Measurements from ENCODE around the gene IL1RL1.
A peak's percentile ranks its signal among the peaks of the same experiment; 100 is the strongest.

Gene IL1RL1

DNA sequence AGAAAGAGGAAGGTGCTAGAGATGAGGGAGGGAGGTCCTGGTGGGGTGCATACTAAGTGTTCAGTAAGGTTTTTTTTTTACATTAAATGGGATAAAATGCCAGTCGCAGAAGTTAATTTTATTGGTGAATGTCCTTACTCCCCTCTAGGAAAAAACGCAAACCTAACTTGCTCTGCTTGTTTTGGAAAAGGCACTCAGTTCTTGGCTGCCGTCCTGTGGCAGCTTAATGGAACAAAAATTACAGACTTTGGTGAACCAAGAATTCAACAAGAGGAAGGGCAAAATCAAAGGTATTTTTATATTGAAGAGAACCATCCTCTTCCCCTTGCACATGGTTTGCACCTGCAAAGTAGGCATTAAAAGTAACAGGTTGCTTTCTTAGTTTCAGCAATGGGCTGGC lies 31.5 kb downstream of the IL1RL1 start:
- Histone ChIP-seq H3K36me3 (ENCODE audit: control insufficient read depth, insufficient read depth, low read length) (no peaks in the 10 kb centered on the region), H3K4me1 (ENCODE audit: control insufficient read depth, insufficient read depth, low read length) (no peaks in the 10 kb centered on the region), H3K9me3 (ENCODE audit: control insufficient read depth, insufficient read depth, low read length) (no peaks in the 10 kb centered on the region), H3K4me3 (ENCODE audit: low read depth, low read length) (no peak overlapping the region), H3K27me3 (ENCODE audit: control insufficient read depth, insufficient read depth, low read length) (no peaks in the 10 kb centered on the region), H3K9ac (ENCODE audit: low read depth, low read length) (no peak overlapping the region)

DNA sequence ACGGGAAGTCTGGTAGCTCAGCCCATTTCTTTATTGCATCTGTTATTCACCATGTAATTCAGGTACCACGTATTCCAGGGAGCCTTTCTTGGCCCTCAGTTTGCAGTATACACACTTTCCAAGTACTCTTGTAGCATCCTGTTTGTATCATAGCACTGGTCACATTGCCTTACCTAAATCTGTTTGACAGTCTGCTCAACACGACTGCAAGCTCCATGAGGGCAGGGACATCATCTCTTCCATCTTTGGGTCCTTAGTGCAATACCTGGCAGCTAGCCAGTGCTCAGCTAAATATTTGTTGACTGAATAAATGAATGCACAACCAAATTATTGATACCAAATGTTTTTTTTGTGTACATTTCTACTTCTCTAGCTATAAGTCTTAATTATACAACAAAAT lies 33.0 kb downstream of the IL1RL1 start:
- H3K27me3 ChIP-seq (ENCODE audit: control insufficient read depth, insufficient read depth, low read length) = no peaks in the 10 kb centered on the region

DNA sequence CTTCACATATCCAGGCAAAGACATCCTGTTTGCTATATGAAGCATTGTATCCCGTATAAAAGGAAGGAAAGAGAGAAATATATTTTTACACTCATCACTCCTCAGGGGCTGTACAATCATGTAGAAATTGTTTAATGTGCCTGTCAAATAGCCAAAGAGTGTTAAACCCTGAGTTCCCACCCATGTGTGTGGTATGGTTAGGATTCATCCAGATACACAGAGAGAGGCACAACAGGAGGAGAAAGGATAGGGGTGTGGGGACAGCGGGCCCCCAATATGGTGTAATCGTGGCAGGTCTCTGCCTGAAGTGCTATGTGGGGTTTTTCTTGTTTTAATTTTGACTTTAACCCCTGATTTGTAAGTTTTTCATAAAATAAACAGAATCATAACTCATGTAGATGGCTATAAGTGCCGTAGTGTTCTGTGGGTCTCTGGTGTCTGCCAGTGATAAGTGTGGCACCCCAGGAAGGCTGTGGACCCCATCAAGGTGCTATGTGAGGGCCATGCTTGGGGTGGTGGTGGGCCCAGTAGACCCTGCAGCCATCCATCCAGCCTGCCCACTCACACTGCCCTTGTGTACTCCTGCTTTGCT lies 34.1 kb downstream of the IL1RL1 start:
- Histone ChIP-seq H3K27me3 (ENCODE audit: control insufficient read depth, insufficient read depth, low read length) (no peaks in the 10 kb centered on the region), H3K36me3 (ENCODE audit: control insufficient read depth, insufficient read depth, low read length) (no peaks in the 10 kb centered on the region), H3K4me1 (ENCODE audit: control insufficient read depth, insufficient read depth, low read length) (no peaks in the 10 kb centered on the region), H3K9ac (ENCODE audit: low read depth, low read length) (no peak overlapping the region), H3K9me3 (ENCODE audit: control insufficient read depth, insufficient read depth, low read length) (no peaks in the 10 kb centered on the region), H3K4me3 (ENCODE audit: low read depth, low read length) (no peak overlapping the region)

More for the DNA sequence above, 33.0 kb downstream of the IL1RL1 start:
- H3K9ac ChIP-seq (ENCODE audit: low read depth, low read length) = no peak overlapping the region
- no peak overlapping the region for H3K4me3 ChIP-seq (ENCODE audit: low read depth, low read length)
- no peaks in the 10 kb centered on the region for H3K9me3 ChIP-seq (ENCODE audit: control insufficient read depth, insufficient read depth, low read length)
- H3K36me3 ChIP-seq (ENCODE audit: control insufficient read depth, insufficient read depth, low read length) = no peaks in the 10 kb centered on the region
- no peaks in the 10 kb centered on the region for H3K4me1 ChIP-seq (ENCODE audit: control insufficient read depth, insufficient read depth, low read length)

DNA sequence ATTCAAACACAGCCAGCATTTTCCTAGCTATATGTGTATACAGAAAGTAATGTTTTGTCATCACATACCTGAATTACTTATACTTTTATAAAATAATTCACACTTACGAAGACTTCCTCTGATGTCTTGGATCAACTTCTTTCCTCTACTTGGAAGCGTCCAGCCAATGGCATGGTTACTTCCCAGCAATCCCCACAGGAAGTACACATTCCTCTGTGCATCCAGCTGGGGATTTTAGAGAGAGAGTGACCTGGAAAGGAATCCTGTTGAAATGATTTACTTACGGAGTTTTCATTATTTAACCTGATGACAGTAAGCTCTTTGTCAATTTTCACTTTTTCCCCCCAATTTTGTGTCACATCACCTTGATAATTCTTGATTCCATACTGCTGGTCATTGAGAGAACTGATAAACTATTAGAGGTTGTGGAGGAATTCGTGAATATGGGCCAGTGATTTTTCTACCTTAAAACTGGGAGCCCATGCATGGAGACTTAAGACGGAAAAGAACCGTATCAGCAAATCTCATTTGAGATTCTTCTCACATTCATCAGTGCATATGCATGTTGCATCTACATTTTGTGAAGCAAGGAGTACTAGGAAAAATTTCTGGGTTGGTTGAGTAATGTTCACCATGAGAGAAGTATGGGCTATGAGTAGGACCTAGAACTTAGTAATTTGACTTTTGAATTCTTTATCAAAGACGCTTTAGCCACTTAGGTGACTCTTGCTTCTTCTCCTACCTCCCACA lies 35.2 kb downstream of the IL1RL1 start:
- Histone ChIP-seq H3K9me3 (ENCODE audit: control insufficient read depth, insufficient read depth, low read length) (no peaks in the 10 kb centered on the region), H3K27me3 (ENCODE audit: control insufficient read depth, insufficient read depth, low read length) (no peaks in the 10 kb centered on the region), H3K4me1 (ENCODE audit: control insufficient read depth, insufficient read depth, low read length) (no peaks in the 10 kb centered on the region), H3K9ac (ENCODE audit: low read depth, low read length) (no peak overlapping the region), H3K4me3 (ENCODE audit: low read depth, low read length) (no peak overlapping the region), H3K36me3 (ENCODE audit: control insufficient read depth, insufficient read depth, low read length) (no peaks in the 10 kb centered on the region)

DNA sequence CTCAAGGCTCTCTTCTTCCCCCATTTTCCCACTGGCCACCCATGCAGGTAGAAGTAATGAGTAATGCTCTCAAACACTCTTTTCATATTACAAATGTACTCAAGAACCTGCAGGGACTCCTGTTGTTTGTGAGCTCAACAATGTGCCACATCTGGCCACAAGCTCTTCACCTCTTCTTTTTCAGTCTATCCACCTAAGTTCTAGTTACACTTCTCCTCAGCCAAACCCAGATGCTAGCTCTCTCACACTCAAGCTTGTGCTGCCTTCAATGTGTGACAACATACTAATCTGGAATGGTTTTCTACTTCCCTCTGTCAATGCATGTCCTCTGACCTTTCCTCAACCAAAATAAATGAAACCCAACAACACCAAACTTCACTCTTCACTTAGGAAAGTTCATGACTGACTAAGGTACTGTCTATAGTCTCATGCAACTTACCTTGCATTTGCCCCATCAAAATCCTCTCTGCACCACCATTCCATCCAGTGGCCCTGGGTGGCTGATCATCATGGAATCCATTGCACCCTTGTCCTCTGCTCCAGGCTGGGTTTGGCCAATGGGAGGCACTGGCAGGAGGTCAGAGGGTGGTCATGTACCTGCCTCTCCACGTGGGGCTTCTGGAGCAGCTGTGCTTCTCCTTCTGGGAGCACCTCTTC lies 38.9 kb downstream of the IL1RL1 start:
- H3K36me3 ChIP-seq (ENCODE audit: control insufficient read depth, insufficient read depth, low read length) = no peaks in the 10 kb centered on the region
- no peaks in the 10 kb centered on the region for H3K9me3 ChIP-seq (ENCODE audit: control insufficient read depth, insufficient read depth, low read length)
- peaks cover 2% of the 10 kb centered on the region for H3K27me3 ChIP-seq (ENCODE audit: control insufficient read depth, insufficient read depth, low read length)
- no peak overlapping the region for H3K9ac ChIP-seq (ENCODE audit: low read depth, low read length)
- no peak overlapping the region for H3K4me3 ChIP-seq (ENCODE audit: low read depth, low read length)
- no peaks in the 10 kb centered on the region for H3K4me1 ChIP-seq (ENCODE audit: control insufficient read depth, insufficient read depth, low read length)

DNA sequence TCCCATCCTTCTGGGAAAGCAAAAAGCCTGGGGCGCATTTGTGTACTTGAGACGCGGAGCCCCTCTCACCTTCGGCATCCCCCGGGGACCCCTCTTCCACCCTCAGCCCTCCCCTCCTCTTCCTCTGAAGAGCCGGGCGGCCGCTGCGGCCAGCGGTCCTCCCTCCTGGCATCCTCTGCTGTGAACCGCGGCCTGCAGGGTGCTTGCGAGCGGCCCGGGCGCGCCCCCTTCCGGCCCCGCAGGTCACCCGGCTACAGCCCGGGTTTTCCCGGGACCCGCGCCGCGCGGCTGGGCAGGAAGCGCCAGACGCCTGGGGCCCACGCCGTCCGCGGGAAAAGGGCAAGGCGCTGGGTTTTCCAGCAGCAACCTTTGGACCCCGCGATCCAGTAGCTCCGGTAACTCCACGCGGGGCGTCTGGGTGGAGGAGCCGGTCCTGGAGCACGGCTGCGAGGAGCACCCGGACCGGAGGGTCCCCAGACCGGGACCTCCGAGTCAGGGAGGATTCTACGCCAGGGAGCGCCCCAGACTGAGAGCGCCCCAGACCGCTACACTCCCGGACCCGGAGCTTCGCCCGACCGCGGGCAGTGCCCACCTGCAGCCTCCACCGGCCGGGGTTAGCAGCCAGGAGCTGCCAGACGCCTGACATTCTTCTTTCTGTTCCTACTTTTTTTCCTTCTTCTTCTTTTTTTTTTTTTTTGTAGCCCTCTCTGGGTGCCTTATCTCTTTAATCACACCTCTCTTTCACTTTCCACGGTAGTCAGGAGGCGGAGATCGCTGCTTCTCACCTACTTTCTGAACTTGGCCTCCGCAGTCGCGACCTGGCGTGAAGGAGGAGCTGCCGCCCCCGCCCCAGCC lies 44.4 kb downstream of the IL1RL1 start, which contains the start of gene IL18R1:
Gene IL18R1 (plus strand): TSS at position 271 of the 855 bp plus-strand sequence. CDS start 6,865 bp downstream, outside the sequence.
- Histone ChIP-seq H3K36me3 (ENCODE audit: control insufficient read depth, insufficient read depth, low read length) (no peaks in the 10 kb centered on the region), H3K9ac (ENCODE audit: low read depth, low read length) (no peak within 1 kb of the TSS), H3K4me1 (ENCODE audit: control insufficient read depth, insufficient read depth, low read length) (no peaks in the 10 kb centered on the region), H3K27me3 (ENCODE audit: control insufficient read depth, insufficient read depth, low read length) (peaks cover 16% of the 10 kb centered on the region), H3K9me3 (ENCODE audit: control insufficient read depth, insufficient read depth, low read length) (no peaks in the 10 kb centered on the region), H3K4me3 (ENCODE audit: low read depth, low read length) (peak within 1 kb of the TSS; percentile 68)

DNA sequence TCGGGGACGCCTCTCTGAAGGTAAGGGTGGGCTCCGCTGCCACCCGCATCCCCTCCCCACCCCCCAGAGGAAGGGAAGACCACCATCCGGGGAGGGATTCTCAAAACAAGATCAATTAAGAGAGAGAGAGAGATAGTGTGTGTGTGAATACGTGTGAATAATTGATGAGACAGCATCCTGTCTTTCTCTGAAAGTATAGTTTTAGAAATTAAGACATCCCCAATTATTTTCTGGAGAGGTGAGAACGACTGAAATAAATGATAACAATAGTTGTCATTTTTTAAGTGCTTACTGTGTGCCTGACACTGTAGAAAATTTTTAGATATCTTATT lies 45.0 kb downstream of the IL1RL1 start:
- Histone ChIP-seq H3K27me3 (ENCODE audit: control insufficient read depth, insufficient read depth, low read length) (peaks cover 16% of the 10 kb centered on the region), H3K9me3 (ENCODE audit: control insufficient read depth, insufficient read depth, low read length) (no peaks in the 10 kb centered on the region), H3K4me3 (ENCODE audit: low read depth, low read length) (peak overlapping the region; percentile 68), H3K4me1 (ENCODE audit: control insufficient read depth, insufficient read depth, low read length) (no peaks in the 10 kb centered on the region), H3K9ac (ENCODE audit: low read depth, low read length) (no peak overlapping the region), H3K36me3 (ENCODE audit: control insufficient read depth, insufficient read depth, low read length) (no peaks in the 10 kb centered on the region)

DNA sequence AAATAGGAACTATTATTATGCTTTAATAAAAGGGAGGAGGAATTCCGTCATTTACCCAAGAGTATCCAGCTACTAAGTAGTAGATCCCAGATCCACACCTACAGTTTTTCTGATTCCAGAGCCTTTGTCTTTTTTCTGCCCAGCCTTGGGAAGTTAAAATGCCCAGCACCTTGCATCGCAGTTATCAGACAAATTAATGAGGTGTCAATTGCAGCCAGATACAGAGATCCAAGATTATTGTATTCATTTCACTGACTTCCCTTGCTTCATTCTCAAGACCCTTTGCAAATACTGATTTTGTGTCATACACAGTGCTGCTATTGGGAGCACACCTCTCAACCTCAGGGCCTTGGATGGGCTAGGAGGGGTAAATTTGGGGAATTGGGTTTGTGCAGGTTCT lies 45.4 kb downstream of the IL1RL1 start:
- Histone ChIP-seq H3K27me3 (ENCODE audit: control insufficient read depth, insufficient read depth, low read length) (peaks cover 16% of the 10 kb centered on the region), H3K9ac (ENCODE audit: low read depth, low read length) (no peak overlapping the region), H3K4me3 (ENCODE audit: low read depth, low read length) (no peak overlapping the region), H3K4me1 (ENCODE audit: control insufficient read depth, insufficient read depth, low read length) (no peaks in the 10 kb centered on the region), H3K9me3 (ENCODE audit: control insufficient read depth, insufficient read depth, low read length) (no peaks in the 10 kb centered on the region), H3K36me3 (ENCODE audit: control insufficient read depth, insufficient read depth, low read length) (no peaks in the 10 kb centered on the region)

DNA sequence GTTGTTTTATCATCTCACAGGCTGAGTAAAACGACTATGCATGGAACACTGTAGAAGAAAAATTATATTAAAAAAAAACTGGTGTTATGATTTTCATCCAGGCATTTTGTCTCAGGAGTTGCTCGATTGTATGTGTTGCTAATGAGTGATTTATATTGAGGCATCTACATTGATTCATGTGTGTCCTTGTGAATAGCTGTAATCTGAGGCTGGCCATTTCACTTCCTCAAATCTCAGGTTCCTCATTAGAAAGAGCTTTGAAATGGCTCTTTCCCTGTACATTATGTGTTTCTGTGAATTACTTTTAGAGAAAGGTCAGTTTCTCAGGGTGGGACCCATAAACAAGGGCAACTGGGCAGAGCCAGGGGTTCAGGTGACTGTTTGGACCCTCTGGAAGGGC lies 46.6 kb downstream of the IL1RL1 start:
- H3K27me3 ChIP-seq (ENCODE audit: control insufficient read depth, insufficient read depth, low read length) = peaks cover 16% of the 10 kb centered on the region

DNA sequence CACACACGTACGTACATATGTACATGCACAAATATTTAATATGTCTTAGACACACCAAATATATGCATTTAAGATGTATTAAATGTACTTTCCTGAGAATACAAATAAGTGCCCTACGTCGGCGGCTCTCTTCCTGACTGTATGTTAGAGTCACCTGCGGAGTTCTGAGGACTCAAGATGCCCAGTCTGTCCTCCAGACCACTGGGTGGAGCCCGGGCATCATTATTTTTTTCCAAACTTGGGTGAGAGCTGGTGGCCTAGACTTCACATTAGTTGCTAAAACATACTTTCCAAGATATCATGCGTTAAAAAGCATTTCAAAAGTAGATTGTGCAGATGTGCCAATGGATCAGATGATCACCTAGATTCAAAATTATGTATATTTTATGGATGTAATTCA lies 47.1 kb downstream of the IL1RL1 start:
- no peaks in the 10 kb centered on the region for H3K4me1 ChIP-seq (ENCODE audit: control insufficient read depth, insufficient read depth, low read length)
- H3K9me3 ChIP-seq (ENCODE audit: control insufficient read depth, insufficient read depth, low read length) = no peaks in the 10 kb centered on the region
- no peak overlapping the region for H3K4me3 ChIP-seq (ENCODE audit: low read depth, low read length)
- peaks cover 16% of the 10 kb centered on the region for H3K27me3 ChIP-seq (ENCODE audit: control insufficient read depth, insufficient read depth, low read length)
- no peak overlapping the region for H3K9ac ChIP-seq (ENCODE audit: low read depth, low read length)
- no peaks in the 10 kb centered on the region for H3K36me3 ChIP-seq (ENCODE audit: control insufficient read depth, insufficient read depth, low read length)

More for the DNA sequence above, 46.6 kb downstream of the IL1RL1 start:
- Histone ChIP-seq H3K4me1 (ENCODE audit: control insufficient read depth, insufficient read depth, low read length) (no peaks in the 10 kb centered on the region), H3K36me3 (ENCODE audit: control insufficient read depth, insufficient read depth, low read length) (no peaks in the 10 kb centered on the region), H3K9me3 (ENCODE audit: control insufficient read depth, insufficient read depth, low read length) (no peaks in the 10 kb centered on the region), H3K4me3 (ENCODE audit: low read depth, low read length) (no peak overlapping the region), H3K9ac (ENCODE audit: low read depth, low read length) (no peak overlapping the region)

DNA sequence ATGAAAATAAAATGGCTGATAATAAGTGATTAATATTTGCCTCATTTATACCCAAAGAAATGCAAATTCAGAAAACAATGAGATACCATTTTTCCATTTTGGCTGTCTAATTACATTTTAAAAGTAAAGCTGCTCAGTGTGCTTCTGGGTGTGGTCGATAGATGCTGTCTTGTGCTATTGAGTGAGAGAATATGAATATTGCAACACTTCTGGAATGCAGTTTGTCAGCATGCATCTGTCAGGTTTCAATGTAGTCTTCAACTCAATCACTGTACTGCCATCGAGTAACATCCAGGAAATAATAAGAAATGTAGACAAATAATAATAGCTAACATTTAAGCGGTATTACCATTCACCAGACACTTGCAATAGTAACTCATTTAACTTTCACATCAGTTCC lies 48.2 kb downstream of the IL1RL1 start:
- no peaks in the 10 kb centered on the region for H3K9me3 ChIP-seq (ENCODE audit: control insufficient read depth, insufficient read depth, low read length)
- no peaks in the 10 kb centered on the region for H3K36me3 ChIP-seq (ENCODE audit: control insufficient read depth, insufficient read depth, low read length)
- peaks cover 15% of the 10 kb centered on the region for H3K27me3 ChIP-seq (ENCODE audit: control insufficient read depth, insufficient read depth, low read length)
- H3K4me1 ChIP-seq (ENCODE audit: control insufficient read depth, insufficient read depth, low read length) = no peaks in the 10 kb centered on the region
- no peak overlapping the region for H3K9ac ChIP-seq (ENCODE audit: low read depth, low read length)
- H3K4me3 ChIP-seq (ENCODE audit: low read depth, low read length) = no peak overlapping the region
